WTC11 (cell line): ENCODE data around the gene OTULIN. TPM values are rescaled to one million over a fixed set of nuclear protein-coding genes. Genes with fewer than 3 reads are reported as not detected.

Experiments
- ATAC-seq: fragments of 200-7000 bp; cut with Tn5 transposase; 2 replicates; pipeline ENCODE4 v1.10.0; 2021; ENCODE audit warnings: mild to moderate bottlenecking, moderate library complexity
- CTCF ChIA-PET: fragments of 300-600 bp; sonication (Branson Sonifier 250); formaldehyde crosslinking; loops from one replicate; lab custom pipeline; 2021; ENCODE audit warnings: antibody characterized with exemption; lab: Charles Lee
- POLR2A ChIA-PET: fragments of 350-600 bp; sonication (Branson Sonifier 250); formaldehyde crosslinking; loops from one replicate; lab custom pipeline; 2021; ENCODE audit warnings: antibody characterized with exemption; lab: Charles Lee
- DNase-seq: peaks from one replicate; pipeline ENCODE4 v3.0.0; 2021; ENCODE audit warnings: low spot score
- H3K27ac Mint-ChIP-seq: 2 replicates; pipeline ENCODE4 v1.8.0; 2021; ENCODE audit warnings: mixed read lengths
- H3K27me3 Mint-ChIP-seq: 2 replicates; pipeline ENCODE4 v1.8.0; 2021; ENCODE audit warnings: low read depth, mild to moderate bottlenecking, moderate library complexity, mixed read lengths
- H3K36me3 Mint-ChIP-seq: 2 replicates; pipeline ENCODE4 v1.8.0; 2021; ENCODE audit warnings: mixed read lengths
- H3K4me1 Mint-ChIP-seq: 2 replicates; pipeline ENCODE4 v1.8.0; 2022; ENCODE audit warnings: mixed read lengths
- H3K4me3 Mint-ChIP-seq: 2 replicates; pipeline ENCODE4 v1.8.0; 2021; ENCODE audit warnings: mild to moderate bottlenecking, moderate library complexity, mixed read lengths
- H3K9me3 Mint-ChIP-seq: 2 replicates; pipeline ENCODE4 v1.8.0; 2021; ENCODE audit warnings: mixed read lengths
- CREM ChIP-seq: sonication (generic); formaldehyde crosslinking; IDR thresholded peaks from 2 replicates; pipeline ENCODE4 v1.8.1; 2022; ENCODE audit warnings: mild to moderate bottlenecking, missing genetic modification reagents, moderate library complexity
- ELF4 ChIP-seq: sonication (generic); formaldehyde crosslinking; IDR thresholded peaks from 2 replicates; pipeline ENCODE4 v1.8.1; 2022; ENCODE audit warnings: low read depth, mild to moderate bottlenecking, moderate library complexity, missing genetic modification reagents
- ETV6 ChIP-seq: sonication (generic); formaldehyde crosslinking; IDR thresholded peaks from 2 replicates; pipeline ENCODE4 v1.8.1; 2022; ENCODE audit warnings: mild to moderate bottlenecking, missing genetic modification reagents
- FOXJ3 ChIP-seq: sonication (generic); formaldehyde crosslinking; IDR thresholded peaks from 2 replicates; pipeline ENCODE4 v1.9.0; 2021; ENCODE audit warnings: missing genetic modification reagents, mild to moderate bottlenecking, borderline replicate concordance
- JUN ChIP-seq: sonication (generic); formaldehyde crosslinking; IDR thresholded peaks from 2 replicates; pipeline ENCODE4 v1.8.0; 2023; ENCODE audit warnings: mild to moderate bottlenecking, missing genetic modification reagents
- NFYB ChIP-seq: sonication (generic); formaldehyde crosslinking; conservative IDR thresholded peaks from 2 replicates; pipeline ENCODE4 v1.8.0; 2022; ENCODE audit warnings: low read depth, missing genetic modification reagents
- RORB ChIP-seq: fragments of 250-450 bp; sonication (Bioruptor Pico); IDR thresholded peaks from 2 replicates; pipeline ENCODE4 v1.9.0; 2021; ENCODE audit warnings: mild to moderate bottlenecking
- SP1 ChIP-seq: sonication (generic); formaldehyde crosslinking; conservative IDR thresholded peaks from 2 replicates; pipeline ENCODE4 v1.8.1; 2022; ENCODE audit warnings: missing genetic modification reagents
- ZNF219 ChIP-seq: sonication (generic); formaldehyde crosslinking; IDR thresholded peaks from 2 replicates; pipeline ENCODE4 v1.8.0; 2023; ENCODE audit warnings: missing genetic modification reagents, mild to moderate bottlenecking, borderline replicate concordance
- ZNF232 ChIP-seq: sonication (generic); formaldehyde crosslinking; IDR thresholded peaks from 2 replicates; pipeline ENCODE4 v1.8.0; 2022; ENCODE audit warnings: mild to moderate bottlenecking, missing genetic modification reagents
- total RNA-seq: library from RNA; stranded (reverse); gene quantifications from 3 replicates; pipeline ENCODE4 v1.2.3, GENCODE V29; 2021
- TF ChIP-seq, protein P1 (sequence below): sonication (generic); formaldehyde crosslinking; IDR thresholded peaks from 2 replicates; pipeline ENCODE4 v1.8.0; 2022; ENCODE audit warnings: mild to moderate bottlenecking, missing genetic modification reagents
- TF ChIP-seq, protein P2 (sequence below): sonication (generic); formaldehyde crosslinking; conservative IDR thresholded peaks from 2 replicates; pipeline ENCODE4 v1.8.1; 2023; ENCODE audit warnings: mild to moderate bottlenecking, low read depth, missing genetic modification reagents, moderate library complexity
- TF ChIP-seq, protein P3 (sequence below): sonication (generic); formaldehyde crosslinking; IDR thresholded peaks from 2 replicates; pipeline ENCODE4 v1.8.1; 2022; ENCODE audit warnings: mild to moderate bottlenecking, missing genetic modification reagents, moderate library complexity, borderline replicate concordance
- TF ChIP-seq, protein P4 (sequence below): sonication (generic); formaldehyde crosslinking; IDR thresholded peaks from 2 replicates; pipeline ENCODE4 v1.8.1; 2023; ENCODE audit warnings: mild to moderate bottlenecking, moderate library complexity, missing genetic modification reagents
- TF ChIP-seq, protein P5 (sequence below): sonication (generic); formaldehyde crosslinking; IDR thresholded peaks from 2 replicates; pipeline ENCODE4 v1.8.1; 2022; ENCODE audit warnings: missing genetic modification reagents, borderline replicate concordance
- TF ChIP-seq, protein P6 (sequence below): fragments of 250-450 bp; sonication (Bioruptor Pico); conservative IDR thresholded peaks from 2 replicates; pipeline ENCODE4 v1.9.0; 2021; ENCODE audit warnings: mild to moderate bottlenecking
- TF ChIP-seq, protein P7 (sequence below): sonication (generic); formaldehyde crosslinking; IDR thresholded peaks from 2 replicates; pipeline ENCODE4 v1.8.1; 2023; ENCODE audit warnings: mild to moderate bottlenecking, missing genetic modification reagents
- TF ChIP-seq, protein P8 (sequence below): fragments of 250-450 bp; sonication (Bioruptor Pico); IDR thresholded peaks from 2 replicates; pipeline ENCODE4 v1.9.0; 2021; ENCODE audit warnings: moderate library complexity, mild to moderate bottlenecking, inconsistent platforms, borderline replicate concordance
- TF ChIP-seq, protein P9 (sequence below): sonication (generic); formaldehyde crosslinking; IDR thresholded peaks from 2 replicates; pipeline ENCODE4 v1.8.0; 2022; ENCODE audit warnings: mild to moderate bottlenecking, missing genetic modification reagents

Gene OTULIN
- total RNA-seq, 1 experiment from 2014 or later: 25.0 TPM

DNA sequence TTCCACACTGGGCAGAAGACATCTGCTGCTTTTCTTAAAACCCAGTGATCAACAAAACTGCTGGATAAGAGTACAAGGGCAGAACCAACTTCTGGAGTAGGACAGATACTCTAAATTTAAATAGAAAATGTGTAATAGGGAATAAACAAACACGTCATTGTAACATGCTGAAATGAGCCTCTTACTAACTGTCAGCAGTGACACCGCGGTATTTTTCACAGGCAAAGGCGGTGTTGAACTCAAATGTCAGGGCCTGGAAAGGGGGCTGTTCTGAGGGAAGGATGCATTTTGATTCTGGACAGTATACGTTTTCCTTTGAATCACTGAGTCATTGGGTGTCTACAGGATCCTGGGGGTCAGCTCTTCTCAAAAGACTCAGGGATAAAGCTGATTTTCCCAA, 73.5 kb downstream of the OTULIN start:
- Mint-ChIP-seq H3K27ac (no peak overlapping the region), H3K27me3 (no peaks in the 10 kb centered on the region), H3K9me3 (no peaks in the 10 kb centered on the region), H3K36me3 (no peaks in the 10 kb centered on the region), H3K4me1 (peaks cover 35% of the 10 kb centered on the region), H3K4me3 (no peak overlapping the region)
- ChIA-PET POLR2A (no interaction called here), CTCF (interaction anchor here (1.3 kb wide), 1 partner anchor 156 kb away, joined by 3 read pairs; no protein-coding TSS in a partner anchor)
- TF ChIP-seq, protein P1, sequence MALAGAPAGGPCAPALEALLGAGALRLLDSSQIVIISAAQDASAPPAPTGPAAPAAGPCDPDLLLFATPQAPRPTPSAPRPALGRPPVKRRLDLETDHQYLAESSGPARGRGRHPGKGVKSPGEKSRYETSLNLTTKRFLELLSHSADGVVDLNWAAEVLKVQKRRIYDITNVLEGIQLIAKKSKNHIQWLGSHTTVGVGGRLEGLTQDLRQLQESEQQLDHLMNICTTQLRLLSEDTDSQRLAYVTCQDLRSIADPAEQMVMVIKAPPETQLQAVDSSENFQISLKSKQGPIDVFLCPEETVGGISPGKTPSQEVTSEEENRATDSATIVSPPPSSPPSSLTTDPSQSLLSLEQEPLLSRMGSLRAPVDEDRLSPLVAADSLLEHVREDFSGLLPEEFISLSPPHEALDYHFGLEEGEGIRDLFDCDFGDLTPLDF (CRISPR knock-in tag): no peak
- TF ChIP-seq ETV6 (CRISPR knock-in tag) (no peak), ELF4 (no peak), CREM (CRISPR knock-in tag) (no peak), NFYB (CRISPR knock-in tag) (no peak), RORB (CRISPR knock-in tag) (no peak), JUN (CRISPR knock-in tag) (no peak), SP1 (CRISPR knock-in tag) (no peak), ZNF232 (CRISPR knock-in tag) (no peak), ZNF219 (CRISPR knock-in tag) (no peak), FOXJ3 (CRISPR knock-in tag) (no peak)
- TF ChIP-seq, protein P2, sequence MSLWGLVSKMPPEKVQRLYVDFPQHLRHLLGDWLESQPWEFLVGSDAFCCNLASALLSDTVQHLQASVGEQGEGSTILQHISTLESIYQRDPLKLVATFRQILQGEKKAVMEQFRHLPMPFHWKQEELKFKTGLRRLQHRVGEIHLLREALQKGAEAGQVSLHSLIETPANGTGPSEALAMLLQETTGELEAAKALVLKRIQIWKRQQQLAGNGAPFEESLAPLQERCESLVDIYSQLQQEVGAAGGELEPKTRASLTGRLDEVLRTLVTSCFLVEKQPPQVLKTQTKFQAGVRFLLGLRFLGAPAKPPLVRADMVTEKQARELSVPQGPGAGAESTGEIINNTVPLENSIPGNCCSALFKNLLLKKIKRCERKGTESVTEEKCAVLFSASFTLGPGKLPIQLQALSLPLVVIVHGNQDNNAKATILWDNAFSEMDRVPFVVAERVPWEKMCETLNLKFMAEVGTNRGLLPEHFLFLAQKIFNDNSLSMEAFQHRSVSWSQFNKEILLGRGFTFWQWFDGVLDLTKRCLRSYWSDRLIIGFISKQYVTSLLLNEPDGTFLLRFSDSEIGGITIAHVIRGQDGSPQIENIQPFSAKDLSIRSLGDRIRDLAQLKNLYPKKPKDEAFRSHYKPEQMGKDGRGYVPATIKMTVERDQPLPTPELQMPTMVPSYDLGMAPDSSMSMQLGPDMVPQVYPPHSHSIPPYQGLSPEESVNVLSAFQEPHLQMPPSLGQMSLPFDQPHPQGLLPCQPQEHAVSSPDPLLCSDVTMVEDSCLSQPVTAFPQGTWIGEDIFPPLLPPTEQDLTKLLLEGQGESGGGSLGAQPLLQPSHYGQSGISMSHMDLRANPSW: no peak
- TF ChIP-seq, protein P3, sequence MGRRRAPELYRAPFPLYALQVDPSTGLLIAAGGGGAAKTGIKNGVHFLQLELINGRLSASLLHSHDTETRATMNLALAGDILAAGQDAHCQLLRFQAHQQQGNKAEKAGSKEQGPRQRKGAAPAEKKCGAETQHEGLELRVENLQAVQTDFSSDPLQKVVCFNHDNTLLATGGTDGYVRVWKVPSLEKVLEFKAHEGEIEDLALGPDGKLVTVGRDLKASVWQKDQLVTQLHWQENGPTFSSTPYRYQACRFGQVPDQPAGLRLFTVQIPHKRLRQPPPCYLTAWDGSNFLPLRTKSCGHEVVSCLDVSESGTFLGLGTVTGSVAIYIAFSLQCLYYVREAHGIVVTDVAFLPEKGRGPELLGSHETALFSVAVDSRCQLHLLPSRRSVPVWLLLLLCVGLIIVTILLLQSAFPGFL: no peak
- TF ChIP-seq, protein P4, sequence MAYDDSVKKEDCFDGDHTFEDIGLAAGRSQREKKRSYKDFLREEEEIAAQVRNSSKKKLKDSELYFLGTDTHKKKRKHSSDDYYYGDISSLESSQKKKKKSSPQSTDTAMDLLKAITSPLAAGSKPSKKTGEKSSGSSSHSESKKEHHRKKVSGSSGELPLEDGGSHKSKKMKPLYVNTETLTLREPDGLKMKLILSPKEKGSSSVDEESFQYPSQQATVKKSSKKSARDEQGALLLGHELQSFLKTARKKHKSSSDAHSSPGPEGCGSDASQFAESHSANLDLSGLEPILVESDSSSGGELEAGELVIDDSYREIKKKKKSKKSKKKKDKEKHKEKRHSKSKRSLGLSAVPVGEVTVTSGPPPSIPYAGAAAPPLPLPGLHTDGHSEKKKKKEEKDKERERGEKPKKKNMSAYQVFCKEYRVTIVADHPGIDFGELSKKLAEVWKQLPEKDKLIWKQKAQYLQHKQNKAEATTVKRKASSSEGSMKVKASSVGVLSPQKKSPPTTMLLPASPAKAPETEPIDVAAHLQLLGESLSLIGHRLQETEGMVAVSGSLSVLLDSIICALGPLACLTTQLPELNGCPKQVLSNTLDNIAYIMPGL (CRISPR knock-in tag): no peak
- TF ChIP-seq, protein P5, sequence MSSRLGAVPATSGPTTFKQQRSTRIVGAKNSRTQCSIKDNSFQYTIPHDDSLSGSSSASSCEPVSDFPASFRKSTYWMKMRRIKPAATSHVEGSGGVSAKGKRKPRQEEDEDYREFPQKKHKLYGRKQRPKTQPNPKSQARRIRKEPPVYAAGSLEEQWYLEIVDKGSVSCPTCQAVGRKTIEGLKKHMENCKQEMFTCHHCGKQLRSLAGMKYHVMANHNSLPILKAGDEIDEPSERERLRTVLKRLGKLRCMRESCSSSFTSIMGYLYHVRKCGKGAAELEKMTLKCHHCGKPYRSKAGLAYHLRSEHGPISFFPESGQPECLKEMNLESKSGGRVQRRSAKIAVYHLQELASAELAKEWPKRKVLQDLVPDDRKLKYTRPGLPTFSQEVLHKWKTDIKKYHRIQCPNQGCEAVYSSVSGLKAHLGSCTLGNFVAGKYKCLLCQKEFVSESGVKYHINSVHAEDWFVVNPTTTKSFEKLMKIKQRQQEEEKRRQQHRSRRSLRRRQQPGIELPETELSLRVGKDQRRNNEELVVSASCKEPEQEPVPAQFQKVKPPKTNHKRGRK: no peak
- TF ChIP-seq, protein P6, sequence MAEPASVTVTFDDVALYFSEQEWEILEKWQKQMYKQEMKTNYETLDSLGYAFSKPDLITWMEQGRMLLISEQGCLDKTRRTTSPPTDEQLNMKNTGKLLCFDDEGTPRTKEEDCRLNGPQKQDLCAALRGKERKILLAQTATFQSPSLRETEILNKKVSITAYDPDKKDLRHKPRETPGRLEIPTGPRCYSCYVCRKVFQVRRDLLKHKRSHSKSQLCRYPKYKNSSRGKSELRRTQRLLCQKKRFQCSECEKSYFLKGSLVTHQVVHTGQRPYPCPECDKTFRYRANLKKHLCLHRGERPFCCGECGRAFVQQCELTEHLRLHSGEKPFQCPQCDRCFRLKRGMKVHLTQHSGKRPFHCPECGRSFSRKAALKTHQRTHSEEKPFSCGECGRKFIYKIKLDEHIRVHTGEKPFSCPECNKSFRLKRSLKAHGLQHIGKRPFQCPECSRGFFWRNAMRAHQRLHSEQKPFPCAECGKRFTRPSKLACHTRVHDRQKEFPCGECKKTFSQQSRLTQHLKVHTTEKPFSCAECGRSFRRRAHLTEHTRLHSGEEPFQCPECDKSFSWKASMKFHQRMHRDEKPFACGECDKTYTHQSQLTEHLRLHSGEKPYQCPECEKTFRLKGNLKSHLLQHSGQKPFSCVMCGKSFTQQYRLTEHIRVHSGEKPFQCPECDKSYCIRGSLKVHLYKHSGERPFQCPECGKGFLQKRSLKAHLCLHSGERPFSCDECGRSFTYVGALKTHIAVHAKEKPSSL (CRISPR knock-in tag): no peak
- TF ChIP-seq, protein P7, sequence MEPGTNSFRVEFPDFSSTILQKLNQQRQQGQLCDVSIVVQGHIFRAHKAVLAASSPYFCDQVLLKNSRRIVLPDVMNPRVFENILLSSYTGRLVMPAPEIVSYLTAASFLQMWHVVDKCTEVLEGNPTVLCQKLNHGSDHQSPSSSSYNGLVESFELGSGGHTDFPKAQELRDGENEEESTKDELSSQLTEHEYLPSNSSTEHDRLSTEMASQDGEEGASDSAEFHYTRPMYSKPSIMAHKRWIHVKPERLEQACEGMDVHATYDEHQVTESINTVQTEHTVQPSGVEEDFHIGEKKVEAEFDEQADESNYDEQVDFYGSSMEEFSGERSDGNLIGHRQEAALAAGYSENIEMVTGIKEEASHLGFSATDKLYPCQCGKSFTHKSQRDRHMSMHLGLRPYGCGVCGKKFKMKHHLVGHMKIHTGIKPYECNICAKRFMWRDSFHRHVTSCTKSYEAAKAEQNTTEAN (CRISPR knock-in tag): no peak
- TF ChIP-seq, protein P8, sequence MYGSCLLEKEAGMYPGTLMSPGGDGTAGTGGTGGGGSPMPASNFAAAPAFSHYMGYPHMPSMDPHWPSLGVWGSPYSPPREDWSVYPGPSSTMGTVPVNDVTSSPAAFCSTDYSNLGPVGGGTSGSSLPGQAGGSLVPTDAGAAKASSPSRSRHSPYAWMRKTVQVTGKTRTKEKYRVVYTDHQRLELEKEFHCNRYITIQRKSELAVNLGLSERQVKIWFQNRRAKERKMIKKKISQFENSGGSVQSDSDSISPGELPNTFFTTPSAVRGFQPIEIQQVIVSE (CRISPR knock-in tag): no peak
- TF ChIP-seq, protein P9, sequence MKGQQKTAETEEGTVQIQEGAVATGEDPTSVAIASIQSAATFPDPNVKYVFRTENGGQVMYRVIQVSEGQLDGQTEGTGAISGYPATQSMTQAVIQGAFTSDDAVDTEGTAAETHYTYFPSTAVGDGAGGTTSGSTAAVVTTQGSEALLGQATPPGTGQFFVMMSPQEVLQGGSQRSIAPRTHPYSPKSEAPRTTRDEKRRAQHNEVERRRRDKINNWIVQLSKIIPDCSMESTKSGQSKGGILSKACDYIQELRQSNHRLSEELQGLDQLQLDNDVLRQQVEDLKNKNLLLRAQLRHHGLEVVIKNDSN (CRISPR knock-in tag): no peak
- ATAC-seq (no peak), DNase-seq (no peak)
